Stimulated activated CD8-positive, alpha-beta memory T cell treated with anti-CD3 and anti-CD28 coated beads, Interleukin-2, amount 100 ng/mL, for 1 hour (primary cell): ENCODE data around the gene NRN1.
"Not testable (repeated sequence)": the region's sequence is repeated elsewhere in the genome, so short reads cannot be mapped to it uniquely, and the experiment has no call there.

Source experiments
- DNase-seq, 2 donors: peaks; one replicate each; pipeline ENCODE4 v3.0.0-alpha.2; 2020; ENCODE audit warnings: low read depth in 2 of 2

NRN1 gene, protein sequence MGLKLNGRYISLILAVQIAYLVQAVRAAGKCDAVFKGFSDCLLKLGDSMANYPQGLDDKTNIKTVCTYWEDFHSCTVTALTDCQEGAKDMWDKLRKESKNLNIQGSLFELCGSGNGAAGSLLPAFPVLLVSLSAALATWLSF

GRCh38 chr6:6006428-6007365 lies at the start of gene NRN1:
TSS of gene NRN1 (minus strand) at chr6:6006925. CDS start at chr6:6006749, 176 bp downstream.
- DNase-seq, result no peak

DNA sequence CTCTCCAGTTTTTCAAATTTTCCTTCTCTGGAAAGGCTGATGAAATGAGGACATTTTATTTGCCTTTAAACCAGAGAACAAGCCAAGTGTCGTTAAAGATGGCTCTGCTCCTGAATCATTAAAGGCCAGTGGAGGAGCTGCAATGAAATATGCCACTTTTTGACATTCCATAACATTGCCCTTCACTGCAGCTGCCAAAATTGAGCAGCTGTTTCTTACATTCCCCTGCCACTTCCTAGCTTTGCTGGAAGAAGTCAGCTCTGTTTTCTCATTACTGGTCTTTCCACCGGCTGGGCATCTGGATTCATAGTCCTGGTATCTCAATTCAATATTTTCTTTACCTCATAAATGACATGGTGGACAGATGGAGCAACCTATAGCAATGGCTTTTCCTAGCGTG lies 45.5 kb upstream of the NRN1 start:
- DNase-seq, result no peak

GRCh38 chr6:6046716-6047115 lies 40.0 kb upstream of the NRN1 start:
- DNase-seq, result no peak

GRCh38 chr6:6039946-6040509 lies 33.3 kb upstream of the NRN1 start:
- DNase-seq, result no peak

DNA sequence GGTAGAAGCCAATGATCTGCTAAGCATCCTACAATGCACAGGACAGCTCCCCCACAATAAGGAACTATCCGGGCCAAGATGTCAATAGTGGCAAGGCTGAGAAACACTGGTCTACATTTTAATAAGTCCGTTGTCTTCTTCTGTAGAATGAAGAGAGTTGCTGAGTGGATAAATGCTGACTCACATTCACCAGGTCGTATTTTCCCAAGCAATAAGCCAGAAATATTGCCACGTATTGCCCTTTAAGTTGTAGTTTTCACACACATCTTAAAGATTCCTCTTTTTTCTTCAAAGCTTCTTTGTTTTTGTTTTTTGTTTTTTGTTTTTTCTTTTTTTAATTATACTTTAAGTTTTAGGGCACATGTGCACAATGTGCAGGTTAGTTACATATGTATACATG lies 30.5 kb upstream of the NRN1 start:
- DNase-seq, result no peak

DNA sequence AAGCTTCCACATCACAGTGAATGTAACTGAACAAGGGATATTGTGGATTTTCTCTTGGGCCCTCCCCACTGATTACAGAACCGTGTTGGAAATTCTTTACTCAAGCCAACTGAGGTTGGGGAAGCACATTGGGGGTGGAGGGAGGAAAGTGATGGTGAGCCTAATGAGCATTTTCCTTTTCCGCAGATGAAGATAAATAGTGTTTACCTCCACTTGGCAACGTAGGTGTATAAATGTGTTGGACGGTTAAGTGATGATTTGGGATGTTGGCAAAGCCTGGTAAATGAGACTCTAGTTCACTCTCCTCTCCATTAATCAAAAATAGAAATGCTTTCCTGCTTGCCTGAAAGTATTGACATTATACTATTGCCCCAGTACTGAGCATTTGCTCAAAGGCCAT lies 27.1 kb upstream of the NRN1 start:
- DNase-seq, result no peak

DNA sequence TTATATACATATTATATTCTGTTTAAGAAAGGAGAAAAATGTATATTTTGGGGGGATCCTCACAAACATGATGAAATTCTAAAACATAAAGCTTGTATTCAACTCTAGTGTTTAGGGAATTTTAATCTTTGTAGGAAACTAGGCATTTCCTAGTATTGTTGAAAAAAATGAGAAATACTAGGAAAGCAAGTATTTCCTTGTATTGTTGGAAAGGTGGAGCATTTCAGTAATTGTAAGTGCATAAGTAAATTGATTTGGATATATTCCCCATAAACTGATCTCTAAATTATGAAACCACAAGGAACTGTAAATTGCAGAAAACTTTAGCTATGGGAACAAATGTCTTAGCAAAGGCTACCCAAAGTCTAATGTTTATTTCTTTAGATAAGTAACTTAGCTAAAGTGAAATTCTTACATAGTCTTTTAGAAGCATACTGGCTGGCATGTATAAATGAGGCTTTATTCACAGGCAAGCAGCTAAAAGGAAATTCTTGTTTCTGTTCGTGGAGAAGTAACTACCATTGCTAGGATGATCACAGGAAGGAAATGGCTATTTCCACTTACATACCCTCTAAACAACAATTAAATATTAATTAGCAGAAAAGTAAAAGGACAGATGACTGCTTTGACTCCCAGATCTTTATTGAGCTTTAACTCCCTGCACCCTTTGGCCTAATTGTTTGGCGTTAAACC lies 19.9 kb upstream of the NRN1 start:
- DNase-seq, result no peak

DNA sequence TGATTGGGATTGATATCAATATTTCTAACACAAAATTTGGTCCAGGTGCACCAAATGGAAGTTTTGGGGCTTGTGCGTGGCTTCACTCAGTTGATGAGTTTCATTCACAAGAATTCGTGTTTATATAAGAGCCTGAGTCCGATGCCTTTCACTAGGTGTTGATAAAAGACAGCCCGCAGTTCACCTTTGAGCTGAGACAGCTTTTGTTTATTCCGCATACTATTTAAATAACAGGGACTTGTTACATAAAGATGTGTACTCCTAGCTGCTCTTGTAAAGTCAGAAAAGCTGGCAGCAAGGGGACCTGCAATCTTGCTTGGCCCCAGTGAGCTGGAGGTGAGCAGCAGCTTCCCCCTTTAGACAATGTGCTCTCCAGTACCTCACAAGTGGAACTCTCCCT lies 19.0 kb upstream of the NRN1 start:
- DNase-seq, result no peak

- no peak for DNase-seq
Measured at GRCh38 chr6:6024220-6024619, 17.5 kb upstream of the NRN1 start.

DNA sequence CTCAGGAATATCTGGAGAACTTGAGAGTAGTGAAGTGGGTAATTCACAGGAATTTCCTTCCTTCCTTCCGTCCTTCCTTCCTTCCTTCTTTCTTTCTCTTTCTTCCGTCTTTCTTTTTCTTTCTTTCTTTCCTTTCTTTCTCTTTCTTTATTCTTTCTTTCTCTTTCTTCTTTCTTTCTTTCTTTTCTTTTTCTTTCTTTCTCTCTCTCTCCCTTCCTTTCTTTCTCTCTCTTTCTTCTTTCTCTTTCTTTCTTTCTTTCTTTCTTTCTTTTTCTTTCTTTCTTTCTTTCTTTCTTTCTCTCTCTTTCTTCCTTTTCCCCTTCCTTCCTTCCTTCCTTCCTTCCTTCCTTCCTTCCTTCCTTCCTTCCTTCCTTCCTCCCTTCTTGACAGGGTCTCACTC lies 16.1 kb upstream of the NRN1 start:
- not testable (repeated sequence) for DNase-seq

- DNase-seq, result no peak
Measured at GRCh38 chr6:6008648-6009421, 2.1 kb upstream of the NRN1 start.

GRCh38 chr6:6008089-6008647 lies 1.4 kb upstream of the NRN1 start:
- no peak for DNase-seq

- DNase-seq, result no peak
Measured at GRCh38 chr6:6007366-6008088, 802 bp upstream of the NRN1 start.

GRCh38 chr6:6006006-6006427 lies 708 bp downstream of the NRN1 start:
- no peak for DNase-seq

- no peak for DNase-seq
Measured at GRCh38 chr6:6005051-6006005, 1.4 kb downstream of the NRN1 start.

DNA sequence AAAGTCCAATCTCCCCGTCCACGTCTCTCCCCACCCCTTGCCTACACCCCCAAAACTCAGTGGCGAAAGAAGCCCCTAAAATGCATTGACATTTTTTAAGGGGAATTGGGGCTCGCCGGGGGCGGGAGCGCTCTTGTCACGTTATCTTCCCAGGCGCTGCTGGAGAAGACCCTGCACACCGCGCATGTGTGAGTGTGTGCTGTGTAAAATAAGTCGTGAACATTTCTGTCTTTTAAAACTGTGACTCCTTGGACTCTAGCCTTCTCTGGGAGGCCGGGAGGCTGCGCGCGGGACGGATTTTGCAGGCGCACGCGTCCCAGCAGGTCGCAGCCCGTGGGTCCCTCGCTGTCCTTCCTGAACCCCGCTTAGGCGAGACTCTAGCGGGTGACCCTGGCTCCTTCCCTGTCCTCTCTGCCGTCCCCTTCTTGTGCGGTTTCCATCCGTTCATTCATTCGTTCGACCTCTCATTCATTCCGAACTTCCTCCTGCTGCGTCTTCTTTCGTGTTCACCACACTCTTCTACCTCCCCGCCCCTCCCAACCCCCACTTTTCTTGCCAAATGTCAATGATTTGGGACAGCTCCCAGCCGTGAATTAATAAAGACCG lies 2.2 kb downstream of the NRN1 start:
- no peak for DNase-seq

DNA sequence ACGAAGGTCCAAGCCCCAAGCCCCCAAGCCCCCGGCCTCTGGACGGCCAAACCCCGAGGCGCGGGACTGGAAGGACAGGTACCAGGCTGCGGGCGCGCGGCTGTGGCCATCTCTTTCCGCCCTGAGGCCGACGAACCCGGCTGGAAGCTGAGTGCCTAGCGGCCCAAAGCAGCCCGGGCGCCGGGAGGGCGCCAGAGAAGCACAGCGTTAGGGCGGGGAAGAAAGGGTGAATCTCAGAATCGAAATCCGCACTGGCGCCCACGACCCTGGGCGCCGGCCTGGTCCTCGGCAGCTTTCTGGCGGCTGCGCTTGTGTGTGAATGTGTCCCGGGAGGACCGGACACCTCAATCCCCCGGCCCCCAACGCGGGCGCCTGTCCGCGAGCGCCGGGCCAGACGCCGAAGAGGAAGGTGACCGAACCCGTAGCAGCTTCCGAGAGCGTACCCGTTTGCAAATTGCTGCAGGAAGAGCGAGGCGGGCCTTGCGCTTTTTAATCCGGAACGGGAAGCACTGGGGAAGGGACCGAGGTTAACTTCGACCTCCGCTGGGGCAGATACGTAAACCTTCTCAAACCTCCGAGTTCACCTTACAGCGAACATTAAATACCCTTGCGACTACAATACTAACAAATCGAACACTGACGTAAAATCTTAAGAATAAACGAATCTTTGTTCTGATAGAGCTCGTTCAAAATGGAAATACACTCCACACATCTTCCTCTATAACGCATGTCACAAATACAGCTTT lies 2.9 kb downstream of the NRN1 start:
- DNase-seq, result no peak
